HG02759 (cell line): Measurements from ENCODE around the gene PDCL3.

ENCODE experiments used
- ATAC-seq: cut with Tn5 transposase; IDR thresholded peaks from one replicate; pipeline ENCODE4 v1.9.1; 2021; ENCODE audit warnings: mild to moderate bottlenecking, moderate library complexity; ENCODE audit not compliant: unreplicated experiment

Gene PDCL3

GRCh38 chr2:100562613-100563406 is at the start of gene PDCL3:
Gene PDCL3 (plus strand): TSS chr2:100562993. CDS start chr2:100563068, 75 bp downstream.
- ATAC-seq = peak; percentile 95

- ATAC-seq = no peak
These were observed 49.1 kb upstream of the PDCL3 start for GRCh38 chr2:100513650-100514049.

- no peak for ATAC-seq
These were observed 45.2 kb upstream of the PDCL3 start for GRCh38 chr2:100517556-100517955.

GRCh38 chr2:100518801-100519200 is 44.0 kb upstream of the PDCL3 start:
- no peak for ATAC-seq

- no peak for ATAC-seq
These were observed 42.6 kb upstream of the PDCL3 start for GRCh38 chr2:100520224-100520623.

- no peak for ATAC-seq
These were observed 40.4 kb upstream of the PDCL3 start for GRCh38 chr2:100522430-100522829.

- ATAC-seq = no peak
These were observed 38.5 kb upstream of the PDCL3 start for GRCh38 chr2:100524331-100524730.

- ATAC-seq = no peak
These were observed 35.9 kb upstream of the PDCL3 start for GRCh38 chr2:100526868-100527267.

GRCh38 chr2:100527440-100528015 is 35.3 kb upstream of the PDCL3 start:
- ATAC-seq = no peak

- no peak for ATAC-seq
These were observed 33.6 kb upstream of the PDCL3 start for GRCh38 chr2:100529176-100529575.

- ATAC-seq = no peak
These were observed 32.9 kb upstream of the PDCL3 start for GRCh38 chr2:100529900-100530299.

- ATAC-seq = no peak
These were observed 26.9 kb upstream of the PDCL3 start for GRCh38 chr2:100535855-100536254.

GRCh38 chr2:100537918-100538317 is 24.9 kb upstream of the PDCL3 start:
- ATAC-seq = no peak

GRCh38 chr2:100539221-100539620 is 23.6 kb upstream of the PDCL3 start:
- ATAC-seq = no peak

GRCh38 chr2:100541404-100541803 is 21.4 kb upstream of the PDCL3 start:
- no peak for ATAC-seq

- no peak for ATAC-seq
These were observed 20.4 kb upstream of the PDCL3 start for GRCh38 chr2:100542418-100542817.

- no peak for ATAC-seq
These were observed 17.7 kb upstream of the PDCL3 start for GRCh38 chr2:100544911-100545596.

GRCh38 chr2:100546469-100546868 is 16.3 kb upstream of the PDCL3 start:
- no peak for ATAC-seq

- ATAC-seq = no peak
These were observed 14.0 kb upstream of the PDCL3 start for GRCh38 chr2:100548771-100549170.

GRCh38 chr2:100551303-100551702 is 11.5 kb upstream of the PDCL3 start:
- no peak for ATAC-seq

GRCh38 chr2:100554798-100555407 is 7.9 kb upstream of the PDCL3 start:
- no peak for ATAC-seq

GRCh38 chr2:100556746-100557145 is 6.0 kb upstream of the PDCL3 start:
- no peak for ATAC-seq
